Stomach (tissue), 9 donors: ENCODE data around the gene SSH3. TPM values are rescaled to one million over a fixed set of nuclear protein-coding genes. Genes with fewer than 3 reads are reported as not detected.

ENCODE experiments used
- DNase-seq, 2 donors: peaks; one replicate each; pipeline versions ENCODE4 v3.0.0 to v3.0.0-alpha.2; 2013 to 2019
- H3K27ac ChIP-seq, 5 donors: fragments of 200-600 bp in 4 of 5; sonication (generic) in 4 of 5; one replicate each; pipeline ENCODE4 v1.5.1; 2013 to 2019; ENCODE audit warnings: mild to moderate bottlenecking in 1 of 5, moderate library complexity in 1 of 5
- H3K27me3 ChIP-seq, 3 donors: fragments of 200-600 bp; sonication (generic); one replicate each; pipeline ENCODE4 v1.5.1; 2017 to 2019; ENCODE audit warnings: mixed run types in 1 of 3
- H3K36me3 ChIP-seq, 4 donors: fragments of 200-600 bp; sonication (generic); 1 replicate in 3 of 4; 2 replicates in 1 of 4; pipeline ENCODE4 v1.5.1; 2016 to 2019
- H3K4me1 ChIP-seq, 4 donors: fragments of 200-600 bp; sonication (generic); one replicate each; pipeline ENCODE4 v1.5.1; 2016 to 2019
- H3K4me3 ChIP-seq, 4 donors: fragments of 200-600 bp; sonication (generic) in 3 of 4; one replicate each; pipeline ENCODE4 v1.5.1; 2016 to 2019; ENCODE audit warnings: mild to moderate bottlenecking in 1 of 4
- H3K9me3 ChIP-seq, 4 donors: fragments of 200-600 bp; sonication (generic); one replicate each; pipeline ENCODE4 v1.5.1; 2016 to 2019
- CTCF ChIP-seq, 7 experiments: fragments of 450-650 bp in 4 of 7; fragments of 200-600 bp in 3 of 7; sonication (generic) in 3 of 7; IDR thresholded peaks; one replicate each; pipeline ENCODE4 v1.5.1; 2016 to 2019; ENCODE audit warnings: antibody characterized with exemption in 7 of 7, control low read depth in 2 of 7, mild to moderate bottlenecking in 1 of 7
- EP300 ChIP-seq: sonication (generic); formaldehyde crosslinking; IDR thresholded peaks from one replicate; pipeline ENCODE4 v1.6.1; 2017; ENCODE audit warnings: antibody characterized with exemption
- POLR2A ChIP-seq, 4 donors: fragments of 450-650 bp; IDR thresholded peaks; one replicate each; pipeline ENCODE4 v1.6.1; 2016; ENCODE audit warnings: antibody characterized with exemption in 4 of 4, control low read depth in 2 of 4, mild to moderate bottlenecking in 1 of 4, moderate library complexity in 1 of 4
- POLR2AphosphoS5 ChIP-seq, 3 donors: sonication (generic); formaldehyde crosslinking; IDR thresholded peaks; one replicate each; pipeline ENCODE4 v1.6.1; 2016; ENCODE audit warnings: antibody characterized with exemption in 3 of 3
- WGBS, 5 donors: extraction: QIAGEN DNeasy Blood & Tissue Kit in 3 of 5; methylation state at CpG; one replicate each; pipeline versions ENCODE4 v1.1.5 to v1.1.7; 2013 to 2018; 5-methylcytosine and 5-hydroxymethylcytosine counted together
- intact Hi-C: fragments of 100-400 bp; cut with DNase I; formaldehyde crosslinking; loops from one replicate; pipeline ENCODE4 v1.15.1; 2023; ENCODE audit warnings: low total_unique reads
- polyA plus RNA-seq, 3 donors: library from polyadenylated mRNA; stranded (reverse); fragments of 200-250 nt; gene quantifications; one replicate each; pipeline ENCODE4 v1.2.3, GENCODE V29; 2013
- total RNA-seq, 5 donors: library from RNA; depleted of rRNA; stranded (reverse); fragments of >200 nt; gene quantifications; one replicate each; pipeline versions ENCODE4 v1.1.0 to v1.2.3, GENCODE V29; 2014 to 2016
- donor health status: healthy with polysubstance abuse.
- donor health status: Bipolar disorder and iron deficiency.
- donor health status: healthy.

The SSH3 gene
- total and polyA plus RNA-seq, 8 donors, result 18.8 to 217 (median 34.9) TPM

GRCh38 chr11:67300256-67300755 is 3.0 kb upstream of the SSH3 start:
- H3K9me3 ChIP-seq, result peaks cover 0 to 8% (median 0%) of the 10 kb centered on the region in 4 donors
- intact Hi-C loops, result no loop called here

GRCh38 chr11:67300756-67301312 is 2.5 kb upstream of the SSH3 start:
- TF ChIP-seq CTCF (IDR thresholded peaks at IDR 0.05), result no peak
- TF ChIP-seq EP300, result no peak
- TF ChIP-seq POLR2AphosphoS5 (IDR thresholded peaks at IDR 0.05), result no peak
- no peak for DNase-seq
- Histone ChIP-seq H3K36me3 (peaks cover 32 to 61% (median 53%) of the 10 kb centered on the region in 4 donors), H3K27me3 (no peaks in the 10 kb centered on the region), H3K4me1 (peaks cover 26 to 45% (median 36%) of the 10 kb centered on the region in 4 donors), H3K4me3 (no peak overlapping the region), H3K9me3 (peaks cover 0 to 2% (median 0%) of the 10 kb centered on the region in 4 donors), H3K27ac (no peak overlapping the region)
- WGBS, 5 donors, result 89 to 91% (median 90%) methylated on average over 16 to 22 of the region's 22 CpGs
- intact Hi-C loops, result no loop called here

More at GRCh38 chr11:67300256-67300755, 3.0 kb upstream of the SSH3 start:
- TF ChIP-seq EP300 (no peak), CTCF (IDR thresholded peaks at IDR 0.05) (no peak), POLR2AphosphoS5 (IDR thresholded peaks at IDR 0.05) (no peak), POLR2A (IDR thresholded peaks at IDR 0.05) (no peak)
- H3K36me3 ChIP-seq, result peaks cover 32 to 66% (median 58%) of the 10 kb centered on the region in 4 donors
- H3K4me3 ChIP-seq, result no peak overlapping the region
- WGBS, 5 donors, result 89 to 96% (median 94%) methylated on average over 7 to 13 of the region's 13 CpGs
- H3K27me3 ChIP-seq, result no peaks in the 10 kb centered on the region
- DNase-seq, result no peak
- no peak overlapping the region for H3K27ac ChIP-seq
- H3K4me1 ChIP-seq, result peaks cover 26 to 42% (median 34%) of the 10 kb centered on the region in 4 donors

GRCh38 chr11:67301313-67301921 is 1.9 kb upstream of the SSH3 start:
- WGBS, 5 donors, result 89 to 92% (median 91%) methylated on average over 17 to 28 of the region's 28 CpGs

More at GRCh38 chr11:67301313-67301921, 1.9 kb upstream of the SSH3 start:
- peak overlapping the region in 4 of 5 donors; percentile 86 to 96 (median 91) for H3K27ac ChIP-seq
- peaks cover 30 to 60% (median 50%) of the 10 kb centered on the region in 4 donors for H3K36me3 ChIP-seq
- peak overlapping the region in 1 of 4 donors; percentile 93 for H3K4me3 ChIP-seq
- no peak for DNase-seq
- intact Hi-C loops, result no loop called here
- peaks cover 26 to 45% (median 36%) of the 10 kb centered on the region in 4 donors for H3K4me1 ChIP-seq
- H3K27me3 ChIP-seq, result no peaks in the 10 kb centered on the region
- H3K9me3 ChIP-seq, result no peaks in the 10 kb centered on the region
- TF ChIP-seq CTCF (IDR thresholded peaks at IDR 0.05), result no peak
- TF ChIP-seq EP300, result no peak
- no peak for TF ChIP-seq POLR2A (IDR thresholded peaks at IDR 0.05)
- no peak for TF ChIP-seq POLR2AphosphoS5 (IDR thresholded peaks at IDR 0.05)
